Stimulated activated CD4-positive, alpha-beta T cell treated with anti-CD3 and anti-CD28 coated beads, Interleukin-4, amount 100 ng/mL, for 1 hour (primary cell): ENCODE results near the gene KANSL1L.

Experiments
- DNase-seq: peaks from one replicate; pipeline ENCODE4 v3.0.0-alpha.2; 2020

Gene KANSL1L

GRCh38 chr2:210174086-210174485 lies 2.9 kb upstream of the KANSL1L start:
- no peak for DNase-seq

DNA sequence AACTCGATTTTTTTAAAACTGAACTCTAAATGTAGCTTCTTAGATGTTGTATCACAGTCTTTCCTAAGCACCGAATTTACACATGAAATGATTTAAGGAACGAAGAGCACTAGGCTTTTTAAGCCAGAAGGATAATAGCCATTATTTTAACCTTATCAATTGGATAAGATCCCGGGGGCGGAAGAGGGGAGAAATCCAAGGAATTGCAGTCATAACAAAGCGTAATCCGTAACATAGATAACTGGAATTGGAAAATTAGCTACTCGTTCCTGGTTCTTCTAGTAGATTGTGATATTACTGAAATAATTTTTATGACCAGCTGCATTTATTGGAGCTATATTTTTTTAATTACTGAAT lies 988 bp upstream of the KANSL1L start:
- no peak for DNase-seq

- DNase-seq: peak; percentile 98
Measured at GRCh38 chr2:210170446-210171303, 534 bp downstream of the KANSL1L start.

- no peak for DNase-seq
Measured at GRCh38 chr2:210170196-210170445, 1.1 kb downstream of the KANSL1L start.

- no peak for DNase-seq
Measured at GRCh38 chr2:210169516-210170195, 1.6 kb downstream of the KANSL1L start.

GRCh38 chr2:210167227-210167626 lies 4.0 kb downstream of the KANSL1L start:
- DNase-seq: no peak

DNA sequence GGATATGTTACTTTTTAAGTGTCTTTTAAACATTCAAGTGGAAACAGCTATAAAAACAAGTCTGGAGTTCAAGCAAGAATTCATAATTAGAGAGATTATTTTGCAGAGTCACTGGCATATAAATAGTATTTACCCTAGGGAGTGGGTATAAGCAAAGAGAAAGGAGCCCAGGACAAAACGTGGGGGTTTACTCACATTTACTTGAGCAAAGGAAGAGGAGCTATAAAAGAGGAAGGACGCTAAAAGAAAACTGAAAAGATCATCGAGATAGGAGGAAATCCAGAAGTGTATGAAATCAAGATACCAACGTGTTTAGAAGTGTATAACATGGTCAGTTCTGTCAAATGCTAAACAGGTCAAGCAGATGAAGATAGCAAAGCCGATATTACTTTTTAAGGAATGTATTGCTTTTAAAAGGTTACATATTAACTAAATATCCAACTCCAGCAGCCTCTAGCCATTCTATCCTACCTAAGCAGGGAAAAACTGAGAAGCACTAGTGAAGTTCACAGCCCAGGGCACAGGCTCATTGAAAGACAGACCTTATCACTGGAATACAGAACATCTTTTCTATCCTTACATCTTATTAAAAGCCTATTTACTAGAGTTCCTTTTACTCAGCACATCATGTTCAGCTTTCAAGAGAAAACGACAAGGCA lies 8.6 kb downstream of the KANSL1L start:
- DNase-seq: no peak

- DNase-seq: no peak
Measured at GRCh38 chr2:210159059-210159458, 12.2 kb downstream of the KANSL1L start.

DNA sequence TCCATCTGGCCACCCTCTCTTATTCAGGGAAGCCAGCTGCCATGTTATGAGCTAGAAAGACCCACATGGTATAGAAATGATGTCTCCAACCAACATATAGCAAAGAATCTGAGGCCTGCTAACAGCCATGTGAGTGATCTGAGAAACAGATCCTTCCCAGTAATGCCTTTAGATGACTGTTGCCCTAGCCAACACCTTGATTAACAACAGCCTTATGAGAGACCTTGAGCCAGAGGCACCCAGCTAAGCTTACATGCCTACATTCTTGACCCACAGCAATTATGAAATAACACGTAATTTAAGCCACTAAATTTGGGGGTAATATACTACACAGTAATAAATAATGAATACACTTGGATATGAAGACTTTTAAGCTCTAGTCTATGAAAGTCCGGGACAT lies 13.0 kb downstream of the KANSL1L start:
- no peak for DNase-seq

DNA sequence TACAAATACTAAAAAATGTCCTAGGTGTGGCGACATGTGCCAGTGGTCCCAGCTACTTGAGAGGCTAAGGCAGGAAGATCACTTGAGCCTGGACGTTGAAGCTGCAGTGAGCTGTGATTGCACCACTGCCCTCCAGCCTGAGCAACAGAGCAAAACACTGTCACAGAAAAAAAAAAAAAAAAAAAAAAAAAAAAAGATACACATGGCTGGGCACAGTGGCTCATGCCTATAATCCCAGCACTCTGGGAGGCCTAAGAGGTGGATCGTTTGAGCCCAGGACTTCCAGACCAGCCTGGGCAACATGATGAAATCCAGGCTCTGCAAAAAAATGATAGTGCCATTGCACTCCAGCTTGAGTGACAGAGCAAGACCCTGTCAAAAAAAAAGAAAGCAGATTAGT lies 13.7 kb downstream of the KANSL1L start:
- no peak for DNase-seq

DNA sequence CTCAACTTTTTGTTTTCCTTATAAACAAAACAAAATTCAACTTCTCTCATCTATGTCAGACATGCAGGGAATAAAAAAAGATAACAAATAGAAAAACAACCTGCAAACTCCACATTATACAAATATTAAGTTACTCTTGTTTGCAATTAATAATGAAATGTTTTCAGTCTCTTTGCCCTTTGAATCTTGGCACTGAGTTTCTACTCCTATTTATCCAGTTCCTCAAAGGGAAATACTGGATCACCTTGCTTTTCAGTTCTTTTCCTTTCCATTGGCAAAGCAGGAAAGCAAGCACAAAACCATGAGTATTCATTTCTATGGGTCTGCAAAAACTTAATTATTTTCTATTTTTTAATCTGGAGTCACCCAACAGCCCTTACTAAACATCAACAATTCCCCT lies 23.6 kb downstream of the KANSL1L start:
- no peak for DNase-seq

GRCh38 chr2:210132239-210132638 lies 39.0 kb downstream of the KANSL1L start:
- no peak for DNase-seq

- DNase-seq: no peak
Measured at GRCh38 chr2:210128961-210129360, 42.2 kb downstream of the KANSL1L start.

DNA sequence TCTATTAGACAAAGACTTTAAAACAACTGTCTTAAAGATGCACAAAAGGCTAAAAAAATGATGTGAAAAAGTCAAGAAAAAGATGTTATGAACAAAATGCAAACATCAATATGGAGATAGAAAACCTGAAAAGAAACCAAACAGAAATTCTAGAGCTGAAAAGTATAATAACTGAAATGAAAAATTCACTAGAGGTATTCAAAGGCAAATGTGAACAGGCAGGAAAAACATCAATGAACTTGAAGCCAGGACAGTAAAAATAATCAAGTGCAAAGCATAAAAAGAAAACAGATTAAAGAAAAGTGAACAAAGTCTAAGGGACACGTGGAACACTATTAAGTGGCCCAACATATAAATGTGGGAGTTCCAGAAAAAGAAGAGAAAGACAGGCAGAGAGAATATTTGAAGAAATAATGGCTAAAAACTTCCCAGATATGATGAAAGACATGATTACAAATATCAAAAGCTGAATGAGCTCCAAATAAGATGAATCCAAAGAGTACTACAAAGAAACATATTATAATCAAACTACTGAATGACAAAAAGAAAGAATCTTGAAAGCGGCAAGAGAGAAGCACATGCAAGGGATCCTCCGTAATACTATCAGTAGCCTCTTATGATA lies 57.5 kb downstream of the KANSL1L start:
- no peak for DNase-seq

- no peak for DNase-seq
Measured at GRCh38 chr2:210112871-210113270, 58.3 kb downstream of the KANSL1L start.

DNA sequence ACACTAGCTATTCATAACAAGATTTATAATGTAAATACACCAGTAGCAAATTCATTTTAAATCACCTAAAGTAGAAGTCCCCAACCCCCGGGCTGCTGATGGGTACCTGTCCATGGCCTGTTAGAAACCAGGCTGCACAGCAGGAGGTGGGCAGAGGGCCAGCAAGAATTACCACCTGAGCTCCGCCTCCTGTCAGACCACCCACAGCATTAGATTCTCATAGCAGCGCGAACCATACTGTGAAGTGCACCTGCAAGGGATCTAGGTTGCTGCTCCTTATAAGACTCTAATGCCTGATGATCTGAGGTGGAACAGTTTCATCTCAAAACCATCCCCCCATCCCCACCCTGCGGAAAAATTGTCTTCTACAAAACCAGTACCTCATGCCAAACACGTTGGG lies 71.3 kb downstream of the KANSL1L start:
- no peak for DNase-seq

GRCh38 chr2:210094787-210095186 lies 76.4 kb downstream of the KANSL1L start:
- no peak for DNase-seq

DNA sequence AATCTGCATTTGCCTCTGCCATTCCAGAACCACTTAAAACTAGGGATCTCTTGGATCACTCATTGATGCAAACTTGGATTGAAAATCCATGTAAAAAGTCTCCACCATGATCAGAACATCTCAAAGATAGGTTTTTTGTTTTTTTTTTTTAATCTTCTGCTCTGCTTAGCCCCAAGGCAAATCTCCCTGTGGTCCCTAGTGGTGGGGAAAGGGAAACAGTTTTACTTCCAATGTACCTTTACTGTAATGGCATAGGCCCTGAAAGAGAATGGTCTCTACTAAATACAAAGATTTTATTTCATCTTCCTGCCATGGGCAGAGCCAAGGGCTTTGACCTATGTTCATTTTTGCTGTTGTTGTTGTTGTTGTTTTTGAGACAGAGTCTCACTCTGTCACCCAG lies 78.4 kb downstream of the KANSL1L start:
- no peak for DNase-seq

DNA sequence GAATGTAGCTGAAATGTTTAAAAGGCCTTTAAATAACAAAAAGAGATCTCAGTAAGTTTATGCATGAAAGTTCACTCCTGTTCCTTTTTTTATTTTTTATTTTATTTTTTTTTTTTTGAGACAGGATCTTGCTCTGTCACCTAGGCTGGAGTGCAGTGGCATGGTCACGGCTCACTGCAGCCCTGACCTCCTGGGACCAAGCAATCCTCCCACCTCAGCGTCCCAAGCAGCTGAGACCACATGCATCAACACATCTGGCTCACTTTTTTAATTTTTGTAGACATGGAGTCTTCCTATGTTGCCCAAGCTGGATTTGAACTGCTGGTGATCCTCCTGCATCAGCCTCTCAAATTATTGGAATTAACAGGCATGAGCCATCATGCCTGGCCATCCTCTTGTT lies 84.3 kb downstream of the KANSL1L start:
- no peak for DNase-seq

DNA sequence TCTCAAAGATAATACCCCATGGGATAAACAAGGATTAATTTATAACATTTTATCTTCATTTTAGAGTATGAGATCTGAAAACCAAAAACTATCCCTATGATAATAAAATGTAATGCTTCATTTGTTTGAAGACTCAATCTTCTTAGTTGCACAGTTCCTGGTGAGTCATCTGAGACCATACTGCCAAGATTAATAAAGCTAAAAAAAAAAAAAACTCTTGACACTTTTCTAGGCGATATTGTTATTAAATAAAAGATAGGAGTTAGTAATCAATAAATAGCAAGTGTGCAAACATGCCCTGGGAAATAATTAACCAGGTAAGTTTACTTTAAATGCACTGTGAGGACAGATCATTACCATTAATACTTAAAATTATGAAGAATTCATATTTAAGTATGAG lies 84.9 kb downstream of the KANSL1L start:
- no peak for DNase-seq

DNA sequence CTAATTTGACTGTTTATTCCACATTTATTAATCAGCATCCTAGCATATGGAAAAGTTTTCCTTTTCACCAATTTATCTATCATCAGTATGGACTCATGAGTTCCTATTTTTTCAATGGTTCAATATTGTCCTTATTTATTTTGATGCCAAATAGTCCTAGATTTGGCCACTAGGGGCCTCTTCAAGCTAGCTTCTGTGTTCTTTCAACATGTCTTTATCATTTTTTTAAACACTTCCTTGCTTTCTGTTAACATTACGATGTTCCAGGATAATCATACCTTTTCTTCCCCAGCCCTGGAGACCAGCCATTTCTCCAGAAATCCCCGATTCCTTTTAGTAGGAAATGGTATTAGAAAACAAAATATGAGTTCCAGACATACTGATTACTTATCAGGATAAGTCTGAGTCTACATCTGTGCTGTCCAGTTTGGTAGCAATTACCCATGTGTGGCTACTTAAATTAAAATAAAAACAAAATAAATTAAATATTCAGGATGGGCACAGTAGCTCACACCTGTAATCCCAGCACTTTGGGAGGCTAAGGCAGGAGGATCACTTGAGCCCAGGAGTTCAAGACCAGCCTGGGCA lies 98.2 kb downstream of the KANSL1L start:
- no peak for DNase-seq

DNA sequence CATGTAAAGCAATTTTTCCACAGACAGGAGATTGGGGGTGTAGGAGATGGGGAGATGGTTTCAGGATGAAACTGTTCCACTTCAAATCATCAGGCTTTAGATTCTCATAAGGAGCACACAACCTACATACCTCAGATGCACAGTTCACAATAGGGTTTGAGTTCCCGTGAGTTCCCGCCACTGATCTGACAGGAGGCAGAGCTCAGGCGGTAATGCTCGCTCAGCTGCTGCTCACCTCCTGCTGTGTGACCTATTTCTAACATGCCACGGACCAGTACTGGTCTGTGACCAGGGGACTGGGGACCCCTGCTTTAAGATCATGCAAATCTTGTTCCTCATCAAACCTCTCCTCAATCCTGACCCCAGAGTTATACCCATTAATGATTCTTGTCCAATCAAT lies 98.7 kb downstream of the KANSL1L start:
- no peak for DNase-seq

- DNase-seq: no peak
Measured at GRCh38 chr2:210063306-210063705, 107.9 kb downstream of the KANSL1L start.

DNA sequence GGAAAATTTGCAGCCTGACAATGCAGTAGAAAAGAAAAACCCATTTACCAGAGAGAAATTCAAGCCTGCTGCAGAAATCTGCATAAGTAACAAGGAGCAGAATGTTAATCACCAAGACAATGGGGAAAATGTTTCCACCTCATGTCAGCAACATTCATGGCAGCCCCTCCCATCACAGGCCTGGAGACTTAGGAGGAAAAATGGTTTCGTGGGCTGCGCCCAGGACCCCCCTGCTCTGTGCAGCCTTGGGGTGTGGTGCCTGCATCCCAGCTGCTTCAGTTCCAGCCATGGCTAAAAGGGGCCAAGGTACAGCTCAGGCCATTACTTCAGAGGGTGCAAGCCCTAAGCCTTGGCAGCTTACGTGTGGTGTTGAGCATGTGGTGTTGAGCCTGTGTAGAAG lies 115.4 kb downstream of the KANSL1L start:
- DNase-seq: no peak
